Stomach (tissue), 9 donors: ENCODE measurements around the gene CRABP2. TPM values are rescaled to one million over a fixed set of nuclear protein-coding genes. Genes with fewer than 3 reads are reported as not detected.

Source experiments
- DNase-seq, 2 donors: peaks; one replicate each; pipeline versions ENCODE4 v3.0.0 to v3.0.0-alpha.2; 2013 to 2019
- H3K27ac ChIP-seq, 5 donors: fragments of 200-600 bp in 4 of 5; sonication (generic) in 4 of 5; one replicate each; pipeline ENCODE4 v1.5.1; 2013 to 2019; ENCODE audit warnings: mild to moderate bottlenecking in 1 of 5, moderate library complexity in 1 of 5
- H3K27me3 ChIP-seq, 3 donors: fragments of 200-600 bp; sonication (generic); one replicate each; pipeline ENCODE4 v1.5.1; 2017 to 2019; ENCODE audit warnings: mixed run types in 1 of 3
- H3K36me3 ChIP-seq, 4 donors: fragments of 200-600 bp; sonication (generic); 1 replicate in 3 of 4; 2 replicates in 1 of 4; pipeline ENCODE4 v1.5.1; 2016 to 2019
- H3K4me1 ChIP-seq, 4 donors: fragments of 200-600 bp; sonication (generic); one replicate each; pipeline ENCODE4 v1.5.1; 2016 to 2019
- H3K4me3 ChIP-seq, 4 donors: fragments of 200-600 bp; sonication (generic) in 3 of 4; one replicate each; pipeline ENCODE4 v1.5.1; 2016 to 2019; ENCODE audit warnings: mild to moderate bottlenecking in 1 of 4
- H3K9me3 ChIP-seq, 4 donors: fragments of 200-600 bp; sonication (generic); one replicate each; pipeline ENCODE4 v1.5.1; 2016 to 2019
- CTCF ChIP-seq, 7 experiments: fragments of 450-650 bp in 4 of 7; fragments of 200-600 bp in 3 of 7; sonication (generic) in 3 of 7; IDR thresholded peaks; one replicate each; pipeline ENCODE4 v1.5.1; 2016 to 2019; ENCODE audit warnings: antibody characterized with exemption in 7 of 7, control low read depth in 2 of 7, mild to moderate bottlenecking in 1 of 7
- EP300 ChIP-seq: sonication (generic); formaldehyde crosslinking; IDR thresholded peaks from one replicate; pipeline ENCODE4 v1.6.1; 2017; ENCODE audit warnings: antibody characterized with exemption
- POLR2A ChIP-seq, 4 donors: fragments of 450-650 bp; IDR thresholded peaks; one replicate each; pipeline ENCODE4 v1.6.1; 2016; ENCODE audit warnings: antibody characterized with exemption in 4 of 4, control low read depth in 2 of 4, mild to moderate bottlenecking in 1 of 4, moderate library complexity in 1 of 4
- POLR2AphosphoS5 ChIP-seq, 3 donors: sonication (generic); formaldehyde crosslinking; IDR thresholded peaks; one replicate each; pipeline ENCODE4 v1.6.1; 2016; ENCODE audit warnings: antibody characterized with exemption in 3 of 3
- WGBS, 5 donors: extraction: QIAGEN DNeasy Blood & Tissue Kit in 3 of 5; methylation state at CpG; one replicate each; pipeline versions ENCODE4 v1.1.5 to v1.1.7; 2013 to 2018; 5-methylcytosine and 5-hydroxymethylcytosine counted together
- intact Hi-C: fragments of 100-400 bp; cut with DNase I; formaldehyde crosslinking; loops from one replicate; pipeline ENCODE4 v1.15.1; 2023; ENCODE audit warnings: low total_unique reads
- polyA plus RNA-seq, 3 donors: library from polyadenylated mRNA; stranded (reverse); fragments of 200-250 nt; gene quantifications; one replicate each; pipeline ENCODE4 v1.2.3, GENCODE V29; 2013
- total RNA-seq, 5 donors: library from RNA; depleted of rRNA; stranded (reverse); fragments of >200 nt; gene quantifications; one replicate each; pipeline versions ENCODE4 v1.1.0 to v1.2.3, GENCODE V29; 2014 to 2016
- donor health status: healthy with polysubstance abuse.
- donor health status: Bipolar disorder and iron deficiency.
- donor health status: healthy.

CRABP2 gene
- total and polyA plus RNA-seq, 8 donors = 0.72 to 207 (median 6.9) TPM; not detected in 3

- 23 to 50% (median 37%) methylated on average over 4 of the region's 4 CpGs for WGBS, 5 donors
- H3K4me1 ChIP-seq = peaks cover 26 to 46% (median 39%) of the 10 kb centered on the region in 4 donors
- TF ChIP-seq POLR2A (IDR thresholded peaks at IDR 0.05) (no peak), CTCF (IDR thresholded peaks at IDR 0.05) (no peak), EP300 (no peak), POLR2AphosphoS5 (IDR thresholded peaks at IDR 0.05) (no peak)
- intact Hi-C loops = no loop called here
- H3K9me3 ChIP-seq = no peaks in the 10 kb centered on the region
- no peak overlapping the region for H3K27ac ChIP-seq
- no peaks in the 10 kb centered on the region for H3K36me3 ChIP-seq
- DNase-seq = no peak
- peaks cover 0 to 83% (median 23%) of the 10 kb centered on the region in 3 donors for H3K27me3 ChIP-seq
- H3K4me3 ChIP-seq = no peak overlapping the region
Measured at GRCh38 chr1:156703741-156704140, 1.6 kb downstream of the CRABP2 start.

GRCh38 chr1:156703336-156703735, 2.0 kb downstream of the CRABP2 start:
- intact Hi-C loops = no loop called here
- no peak for TF ChIP-seq POLR2A (IDR thresholded peaks at IDR 0.05)
- no peak for TF ChIP-seq CTCF (IDR thresholded peaks at IDR 0.05)
- no peak for TF ChIP-seq EP300
- TF ChIP-seq POLR2AphosphoS5 (IDR thresholded peaks at IDR 0.05) = no peak
- Histone ChIP-seq H3K9me3 (no peaks in the 10 kb centered on the region), H3K27ac (no peak overlapping the region), H3K4me1 (peaks cover 26 to 46% (median 39%) of the 10 kb centered on the region in 4 donors), H3K36me3 (no peaks in the 10 kb centered on the region), H3K4me3 (no peak overlapping the region), H3K27me3 (peaks cover 0 to 87% (median 23%) of the 10 kb centered on the region in 3 donors)
- DNase-seq = no peak
- whole genome bisulfite sequencing, 5 donors = 45 to 63% (median 47%) methylated on average over 4 of the region's 4 CpGs

GRCh38 chr1:156700736-156701531, 4.4 kb downstream of the CRABP2 start:
- TF ChIP-seq POLR2AphosphoS5 (IDR thresholded peaks at IDR 0.05) (no peak), CTCF (IDR thresholded peaks at IDR 0.05) (no peak), POLR2A (IDR thresholded peaks at IDR 0.05) (no peak), EP300 (no peak)
- no peaks in the 10 kb centered on the region for H3K9me3 ChIP-seq
- intact Hi-C loops = no loop called here
- peaks cover 18 to 30% (median 23%) of the 10 kb centered on the region in 4 donors for H3K4me1 ChIP-seq
- no peak overlapping the region for H3K27ac ChIP-seq
- no peak overlapping the region for H3K4me3 ChIP-seq
- whole genome bisulfite sequencing, 5 donors = 75 to 83% (median 79%) methylated on average over 8 of the region's 8 CpGs
- no peak for DNase-seq
- no peaks in the 10 kb centered on the region for H3K36me3 ChIP-seq
- H3K27me3 ChIP-seq = peaks cover 0 to 80% (median 23%) of the 10 kb centered on the region in 3 donors

GRCh38 chr1:156698995-156699394, 6.4 kb downstream of the CRABP2 start:
- intact Hi-C loops = no loop called here
- H3K4me3 ChIP-seq = no peak overlapping the region
- peaks cover 0 to 16% (median 12%) of the 10 kb centered on the region in 4 donors for H3K4me1 ChIP-seq
- no peak overlapping the region for H3K27ac ChIP-seq
- peaks cover 0 to 67% (median 12%) of the 10 kb centered on the region in 3 donors for H3K27me3 ChIP-seq
- no peaks in the 10 kb centered on the region for H3K36me3 ChIP-seq
- no peak for TF ChIP-seq POLR2A (IDR thresholded peaks at IDR 0.05)
- no peak for TF ChIP-seq EP300
- no peak for TF ChIP-seq POLR2AphosphoS5 (IDR thresholded peaks at IDR 0.05)
- TF ChIP-seq CTCF (IDR thresholded peaks at IDR 0.05) = no peak
- no peak for DNase-seq
- WGBS, 5 donors = 47 to 75% (median 67%) methylated on average over 1 of the region's 1 CpG
- no peaks in the 10 kb centered on the region for H3K9me3 ChIP-seq
